Esophagus muscularis mucosa (tissue), 4 donors: ENCODE data around the gene STAMBP. TPM values are rescaled to one million over a fixed set of nuclear protein-coding genes. Genes with fewer than 3 reads are reported as not detected.

Source experiments
- DNase-seq: peaks from one replicate; pipeline ENCODE4 v3.0.0-alpha.2; 2017; ENCODE audit errors: extremely low spot score
- H3K27ac ChIP-seq, 4 donors: fragments of 200-600 bp; sonication (generic); replicated peaks in 1 of 4; 1 replicate in 3 of 4; 2 replicates in 1 of 4; pipeline ENCODE4 v1.5.1; 2016 to 2019; ENCODE audit warnings: mild to moderate bottlenecking in 1 of 4
- H3K27me3 ChIP-seq, 4 donors: fragments of 200-600 bp; sonication (generic); one replicate each; pipeline versions ENCODE4 v1.5.1 to v1.6.0; 2016 to 2019
- H3K36me3 ChIP-seq, 4 donors: fragments of 200-600 bp; sonication (generic); one replicate each; pipeline ENCODE4 v1.5.1; 2016 to 2019
- H3K4me1 ChIP-seq, 4 donors: fragments of 200-600 bp; sonication (generic); one replicate each; pipeline ENCODE4 v1.5.1; 2016 to 2019
- H3K4me3 ChIP-seq, 4 donors: fragments of 200-600 bp; sonication (generic); 1 replicate in 2 of 4; 2 replicates in 2 of 4; pipeline ENCODE4 v1.5.1; 2016 to 2019; ENCODE audit warnings: mild to moderate bottlenecking in 4 of 4, moderate library complexity in 1 of 4
- H3K9me3 ChIP-seq, 4 donors: fragments of 200-600 bp; sonication (generic); 1 replicate in 3 of 4; 2 replicates in 1 of 4; pipeline ENCODE4 v1.5.1; 2016 to 2019
- CTCF ChIP-seq, 3 experiments: fragments of 200-600 bp in 2 of 3; fragments of 450-650 bp in 1 of 3; sonication (generic) in 2 of 3; IDR thresholded peaks; one replicate each; pipeline ENCODE4 v1.5.1; 2017 to 2019; ENCODE audit warnings: antibody characterized with exemption in 3 of 3, mild to moderate bottlenecking in 2 of 3, moderate library complexity in 1 of 3
- EP300 ChIP-seq: sonication (generic); formaldehyde crosslinking; IDR thresholded peaks from one replicate; pipeline ENCODE4 v1.6.1; 2017; ENCODE audit warnings: antibody characterized with exemption
- POLR2A ChIP-seq: fragments of 450-650 bp; IDR thresholded peaks from one replicate; pipeline ENCODE4 v1.6.1; 2017; ENCODE audit warnings: antibody characterized with exemption, moderate library complexity, mild to moderate bottlenecking, low read depth
- POLR2AphosphoS5 ChIP-seq, 2 donors: sonication (generic); formaldehyde crosslinking; IDR thresholded peaks; one replicate each; pipeline ENCODE4 v1.6.1; 2017; ENCODE audit warnings: antibody characterized with exemption in 2 of 2
- WGBS: methylation state at CpG from one replicate; pipeline ENCODE4 v1.1.5; 2018; 5-methylcytosine and 5-hydroxymethylcytosine counted together
- intact Hi-C: fragments of 100-400 bp; cut with DNase I; formaldehyde crosslinking; loops from one replicate; pipeline ENCODE4 v1.15.1; 2023
- total RNA-seq, 4 donors: library from RNA; depleted of rRNA; stranded (reverse); fragments of >200 nt; gene quantifications; one replicate each; pipeline versions ENCODE4 v1.1.0 to v1.2.1, GENCODE V29; 2016

The STAMBP gene
- total RNA-seq, 4 donors from 2014 or later: 32.3 to 73.8 (median 34.1) TPM

GRCh38 chr2:73892631-73893329 lies 64.0 kb downstream of the STAMBP start, which contains the start of gene ACTG2:
Gene ACTG2, plus strand, starts transcription at chr2:73893008. Its CDS starts 8,304 bp downstream, at chr2:73901312.
- 34% methylated on average over 14 of the region's 15 CpGs for WGBS
- Histone ChIP-seq H3K27me3 (no peaks in the 10 kb centered on the region), H3K4me3 (peak within 1 kb of the TSS; percentile 59 to 76 (median 63)), H3K4me1 (peaks cover 0 to 44% (median 36%) of the 10 kb centered on the region in 4 donors), H3K27ac (peak within 1 kb of the TSS; percentile 93 to 94 (median 94)), H3K9me3 (no peaks in the 10 kb centered on the region), H3K36me3 (peaks cover 0 to 27% (median 0%) of the 10 kb centered on the region in 4 donors)
- peak; percentile 92 for DNase-seq
- no peak for TF ChIP-seq EP300
- peak; percentile 78 to 98 for TF ChIP-seq POLR2AphosphoS5 (IDR thresholded peaks at IDR 0.05)
- peak; percentile 70 for TF ChIP-seq POLR2A
- TF ChIP-seq CTCF (IDR thresholded peaks at IDR 0.05): no peak
- intact Hi-C loops: loop anchor here (5.0 kb wide), 1 partner anchor 55 kb away; no protein-coding TSS in a partner anchor

- WGBS: 56% methylated on average over 8 of the region's 9 CpGs
- Histone ChIP-seq H3K27ac (peak overlapping the region; percentile 93 to 94 (median 94)), H3K36me3 (peaks cover 0 to 27% (median 0%) of the 10 kb centered on the region in 4 donors), H3K4me1 (peaks cover 0 to 34% (median 33%) of the 10 kb centered on the region in 4 donors), H3K27me3 (no peaks in the 10 kb centered on the region), H3K9me3 (no peaks in the 10 kb centered on the region), H3K4me3 (peak overlapping the region; percentile 59 to 76 (median 63))
- DNase-seq: no peak
- TF ChIP-seq CTCF (IDR thresholded peaks at IDR 0.05): no peak
- peak in 1 of 2 donors; percentile 28 for TF ChIP-seq POLR2AphosphoS5 (IDR thresholded peaks at IDR 0.05)
- intact Hi-C loops: loop anchor here (5.0 kb wide), 1 partner anchor 57 kb away; no protein-coding TSS in a partner anchor
These were observed 65.2 kb downstream of the STAMBP start for GRCh38 chr2:73893764-73894474.

- H3K27ac ChIP-seq: peak overlapping the region; percentile 93 to 94 (median 94)
- peaks cover 0 to 38% (median 28%) of the 10 kb centered on the region in 4 donors for H3K4me1 ChIP-seq
- peaks cover 0 to 32% (median 0%) of the 10 kb centered on the region in 4 donors for H3K36me3 ChIP-seq
- H3K27me3 ChIP-seq: no peaks in the 10 kb centered on the region
- peak overlapping the region; percentile 59 to 76 (median 63) for H3K4me3 ChIP-seq
- whole genome bisulfite sequencing: 43% methylated on average over 2 of the region's 2 CpGs
- TF ChIP-seq CTCF (IDR thresholded peaks at IDR 0.05): no peak
- no peak for TF ChIP-seq EP300
- TF ChIP-seq POLR2A: no peak
- no peak for TF ChIP-seq POLR2AphosphoS5 (IDR thresholded peaks at IDR 0.05)
- intact Hi-C loops: loop anchor here (5.0 kb wide), 1 partner anchor 57 kb away; no protein-coding TSS in a partner anchor
- H3K9me3 ChIP-seq: no peaks in the 10 kb centered on the region
- peak; percentile 66 for DNase-seq
These were observed 65.7 kb downstream of the STAMBP start for GRCh38 chr2:73894475-73894850.

GRCh38 chr2:73894877-73895276 lies 66.1 kb downstream of the STAMBP start:
- peaks cover 0 to 36% (median 1%) of the 10 kb centered on the region in 4 donors for H3K36me3 ChIP-seq
- DNase-seq: no peak
- H3K9me3 ChIP-seq: no peaks in the 10 kb centered on the region
- TF ChIP-seq POLR2A (no peak), POLR2AphosphoS5 (IDR thresholded peaks at IDR 0.05) (peak; percentile 20 to 45)
- H3K27ac ChIP-seq: peak overlapping the region; percentile 93 to 94 (median 94)
- no peaks in the 10 kb centered on the region for H3K27me3 ChIP-seq
- WGBS: 59% methylated on average over 6 of the region's 6 CpGs
- peak overlapping the region; percentile 59 to 76 (median 63) for H3K4me3 ChIP-seq
- peaks cover 0 to 38% (median 27%) of the 10 kb centered on the region in 4 donors for H3K4me1 ChIP-seq
- intact Hi-C loops: loop anchor here (5.0 kb wide), 1 partner anchor 58 kb away; no protein-coding TSS in a partner anchor

- DNase-seq: no peak
- peak overlapping the region; percentile 59 to 76 (median 63) for H3K4me3 ChIP-seq
- H3K4me1 ChIP-seq: peaks cover 0 to 38% (median 24%) of the 10 kb centered on the region in 4 donors
- H3K9me3 ChIP-seq: no peaks in the 10 kb centered on the region
- TF ChIP-seq POLR2AphosphoS5 (IDR thresholded peaks at IDR 0.05) (peak in 1 of 2 donors; percentile 4), EP300 (no peak)
- intact Hi-C loops: no loop called here
- peaks cover 0 to 42% (median 4%) of the 10 kb centered on the region in 4 donors for H3K36me3 ChIP-seq
- no peaks in the 10 kb centered on the region for H3K27me3 ChIP-seq
- 36% methylated on average over 9 of the region's 9 CpGs for WGBS
- H3K27ac ChIP-seq: peak overlapping the region; percentile 93 to 94 (median 94)
These were observed 66.7 kb downstream of the STAMBP start for GRCh38 chr2:73895473-73895872.
